ENCODE measurements around the gene RARB.

Gene RARB

GRCh38 chr3:25597535-25598101 lies 169.6 kb downstream of the RARB start:
- no peak for DNase-seq (ENCODE audit: extremely low spot score)
- CTCF ChIA-PET = interaction anchor here (2.7 kb wide), 1 partner anchor 10 kb away, joined by 9 read pairs; no protein-coding TSS in a partner anchor
- TF ChIP-seq CTCF (IDR thresholded peaks at IDR 0.05; ENCODE audit: control extremely low read depth, extremely low read depth, low read depth, missing control alignments) = no peak
- POLR2A ChIA-PET = no interaction called here

- CTCF ChIA-PET = interaction anchor here (1.2 to 4.6 kb wide), 4 partner anchors 8 to 14 kb away, joined by 4 to 30 read pairs (median 10); no protein-coding TSS in a partner anchor
- POLR2A ChIA-PET = no interaction called here
- DNase-seq (ENCODE audit: extremely low spot score) = no peak
- TF ChIP-seq CTCF (IDR thresholded peaks at IDR 0.05; ENCODE audit: control extremely low read depth, extremely low read depth, low read depth, missing control alignments) = no peak
These were observed 175.6 kb downstream of the RARB start for GRCh38 chr3:25603703-25604102.

GRCh38 chr3:25604107-25604805 lies 176.2 kb downstream of the RARB start:
- ChIA-PET POLR2A (no interaction called here), CTCF (interaction anchor here (1.1 to 4.6 kb wide), 6 partner anchors 9 to 44 kb away, joined by 4 to 30 read pairs (median 4); no protein-coding TSS in a partner anchor)
- no peak for TF ChIP-seq CTCF (IDR thresholded peaks at IDR 0.05; ENCODE audit: control extremely low read depth, extremely low read depth, low read depth, missing control alignments)
- DNase-seq (ENCODE audit: extremely low spot score) = no peak

GRCh38 chr3:25610167-25610566 lies 182.1 kb downstream of the RARB start:
- CTCF ChIA-PET = no interaction called here
- DNase-seq (ENCODE audit: extremely low spot score) = no peak

GRCh38 chr3:25610779-25611178 lies 182.7 kb downstream of the RARB start:
- no peak for DNase-seq (ENCODE audit: extremely low spot score)
- no peak for TF ChIP-seq CTCF (IDR thresholded peaks at IDR 0.05; ENCODE audit: control extremely low read depth, extremely low read depth, low read depth, missing control alignments)
- POLR2A ChIA-PET = no interaction called here
- CTCF ChIA-PET = interaction anchor here (2.6 kb wide), 1 partner anchor 18 kb away, joined by 10 read pairs; no protein-coding TSS in a partner anchor

More at GRCh38 chr3:25610167-25610566, 182.1 kb downstream of the RARB start:
- no peak for TF ChIP-seq CTCF (IDR thresholded peaks at IDR 0.05; ENCODE audit: control extremely low read depth, extremely low read depth, low read depth, missing control alignments)
- POLR2A ChIA-PET = no interaction called here

- ChIA-PET POLR2A (no interaction called here), CTCF (interaction anchor here (2.6 kb wide), 1 partner anchor 18 kb away, joined by 10 read pairs; no protein-coding TSS in a partner anchor)
- TF ChIP-seq CTCF (IDR thresholded peaks at IDR 0.05; ENCODE audit: control extremely low read depth, extremely low read depth, low read depth, missing control alignments) = no peak
- DNase-seq (ENCODE audit: extremely low spot score) = no peak
These were observed 183.1 kb downstream of the RARB start for GRCh38 chr3:25611193-25611592.

All from GM10248 (cell line).